Measurements from ENCODE around the gene DGAT2. TPM values are rescaled to one million over a fixed set of nuclear protein-coding genes. Genes with fewer than 3 reads are reported as not detected.

The DGAT2 gene
- total RNA-seq, 2 donors from 2014 or later: 9.3 to 38.6 TPM

DNA sequence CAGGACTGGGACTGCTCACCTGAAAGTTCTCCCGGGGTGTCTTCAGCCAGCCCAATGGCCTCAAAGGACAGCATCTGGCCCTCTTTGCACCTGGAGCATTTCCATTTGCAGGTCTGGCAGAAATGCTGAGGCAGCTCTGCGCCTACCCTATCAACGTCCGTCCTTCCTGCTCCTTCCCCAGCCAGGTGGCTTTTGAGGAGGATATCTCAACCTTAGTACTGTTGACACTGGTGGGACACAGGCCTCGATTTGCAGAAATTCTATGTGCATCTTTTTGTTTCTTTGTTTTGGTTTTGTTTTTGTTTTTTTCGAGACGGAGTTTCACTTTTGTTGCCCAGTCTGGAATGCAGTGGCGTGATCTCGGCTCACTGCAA is 45.9 kb upstream of the DGAT2 start:
- Histone ChIP-seq H3K4me1 (no peaks in the 10 kb centered on the region), H3K27ac (no peak overlapping the region), H3K36me3 (replicated peaks in 1 of 2; ENCODE audit: insufficient read depth in 1 of 2, low read depth in 2 of 2) (no peaks in the 10 kb centered on the region), H3K9me3 (no peaks in the 10 kb centered on the region), H3K27me3 (no peaks in the 10 kb centered on the region), H3K4me3 (no peak overlapping the region)
- intact Hi-C loops (cut with DNase I): no loop called here
- TF ChIP-seq, protein P1, sequence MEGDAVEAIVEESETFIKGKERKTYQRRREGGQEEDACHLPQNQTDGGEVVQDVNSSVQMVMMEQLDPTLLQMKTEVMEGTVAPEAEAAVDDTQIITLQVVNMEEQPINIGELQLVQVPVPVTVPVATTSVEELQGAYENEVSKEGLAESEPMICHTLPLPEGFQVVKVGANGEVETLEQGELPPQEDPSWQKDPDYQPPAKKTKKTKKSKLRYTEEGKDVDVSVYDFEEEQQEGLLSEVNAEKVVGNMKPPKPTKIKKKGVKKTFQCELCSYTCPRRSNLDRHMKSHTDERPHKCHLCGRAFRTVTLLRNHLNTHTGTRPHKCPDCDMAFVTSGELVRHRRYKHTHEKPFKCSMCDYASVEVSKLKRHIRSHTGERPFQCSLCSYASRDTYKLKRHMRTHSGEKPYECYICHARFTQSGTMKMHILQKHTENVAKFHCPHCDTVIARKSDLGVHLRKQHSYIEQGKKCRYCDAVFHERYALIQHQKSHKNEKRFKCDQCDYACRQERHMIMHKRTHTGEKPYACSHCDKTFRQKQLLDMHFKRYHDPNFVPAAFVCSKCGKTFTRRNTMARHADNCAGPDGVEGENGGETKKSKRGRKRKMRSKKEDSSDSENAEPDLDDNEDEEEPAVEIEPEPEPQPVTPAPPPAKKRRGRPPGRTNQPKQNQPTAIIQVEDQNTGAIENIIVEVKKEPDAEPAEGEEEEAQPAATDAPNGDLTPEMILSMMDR (IDR thresholded peaks at IDR 0.05): no peak
- TF ChIP-seq POLR2A (IDR thresholded peaks at IDR 0.05): no peak
- no peak for DNase-seq
- ATAC-seq: no peak
- WGBS, 2 donors: 69 to 82% methylated on average over 9 of the region's 9 CpGs

DNA sequence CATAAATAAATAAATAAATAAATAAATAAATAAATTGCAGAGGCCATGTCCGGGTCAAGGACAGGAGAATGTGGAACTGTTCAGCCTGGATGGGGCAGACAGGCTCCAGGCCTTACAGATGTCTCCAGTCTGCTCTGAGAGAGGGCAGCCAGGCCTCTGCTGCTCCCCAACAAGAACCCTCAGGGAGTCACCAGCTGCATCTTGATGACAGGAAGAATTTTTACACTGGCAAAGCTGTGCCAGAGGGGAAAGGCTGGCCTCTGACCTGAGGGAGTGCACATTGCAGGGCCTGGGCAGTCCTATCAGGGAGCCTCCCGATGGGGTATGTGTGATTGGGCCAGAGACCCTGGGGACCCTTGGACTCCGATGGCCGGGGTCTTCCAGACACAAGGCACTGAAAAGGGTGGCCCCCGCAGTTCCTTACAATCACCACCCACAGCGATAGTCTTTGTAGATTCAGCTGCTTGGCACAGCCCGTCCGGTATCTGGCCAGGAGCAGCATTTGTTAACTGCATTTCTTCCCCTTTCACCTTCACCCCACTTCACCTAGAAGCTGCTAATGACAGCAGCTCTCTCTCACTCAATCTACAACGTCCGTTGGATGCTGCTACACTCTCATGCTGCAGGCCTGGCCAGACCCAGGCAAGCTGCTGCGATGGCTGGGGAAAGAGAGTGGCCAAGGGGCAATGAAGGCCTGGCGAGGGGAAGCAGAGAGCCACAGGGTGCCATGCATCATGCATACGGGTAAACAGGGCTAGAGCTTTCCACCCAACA is 42.8 kb upstream of the DGAT2 start:
- H3K27ac ChIP-seq: no peak overlapping the region
- no peak for ATAC-seq
- H3K4me1 ChIP-seq: no peaks in the 10 kb centered on the region
- peak in 1 of 4 donors; percentile 15 for DNase-seq
- H3K27me3 ChIP-seq: no peaks in the 10 kb centered on the region
- no peaks in the 10 kb centered on the region for H3K36me3 ChIP-seq (replicated peaks in 1 of 2; ENCODE audit: insufficient read depth in 1 of 2, low read depth in 2 of 2)
- TF ChIP-seq POLR2A (IDR thresholded peaks at IDR 0.05): no peak
- TF ChIP-seq, protein P1 (IDR thresholded peaks at IDR 0.05): no peak
- H3K9me3 ChIP-seq: no peaks in the 10 kb centered on the region
- WGBS, 2 donors: 48 to 55% methylated on average over 9 to 13 of the region's 13 CpGs
- H3K4me3 ChIP-seq: no peak overlapping the region
- intact Hi-C loops (cut with DNase I): no loop called here

DNA sequence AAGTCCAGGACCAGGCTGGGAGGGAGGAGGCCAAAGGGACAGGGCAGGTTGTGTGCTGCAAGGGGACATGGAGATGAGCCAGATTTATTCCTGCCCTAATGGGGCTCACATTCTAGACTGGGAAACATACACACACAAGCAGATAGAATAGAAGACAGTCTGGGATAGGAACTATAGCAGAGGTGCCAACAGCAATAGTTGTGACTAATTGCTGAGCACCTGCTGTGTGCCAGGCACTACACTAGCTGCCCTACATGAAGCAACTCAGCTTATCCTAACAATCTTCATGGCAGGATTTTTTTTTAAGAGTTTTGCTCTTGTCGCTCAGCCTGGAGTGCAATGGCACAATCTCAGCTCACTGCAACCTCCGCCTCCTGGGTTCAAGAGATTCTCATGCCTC is 39.6 kb upstream of the DGAT2 start:
- no peaks in the 10 kb centered on the region for H3K4me1 ChIP-seq
- H3K27me3 ChIP-seq: no peaks in the 10 kb centered on the region
- H3K27ac ChIP-seq: no peak overlapping the region
- no peak for DNase-seq
- no peaks in the 10 kb centered on the region for H3K36me3 ChIP-seq (replicated peaks in 1 of 2; ENCODE audit: insufficient read depth in 1 of 2, low read depth in 2 of 2)
- no peak for ATAC-seq
- H3K9me3 ChIP-seq: no peaks in the 10 kb centered on the region
- H3K4me3 ChIP-seq: no peak overlapping the region
- no peak for TF ChIP-seq POLR2A (IDR thresholded peaks at IDR 0.05)
- TF ChIP-seq, protein P1 (IDR thresholded peaks at IDR 0.05): no peak
- 94 to 100% methylated on average over 2 of the region's 2 CpGs for WGBS, 2 donors
- intact Hi-C loops (cut with DNase I): no loop called here

DNA sequence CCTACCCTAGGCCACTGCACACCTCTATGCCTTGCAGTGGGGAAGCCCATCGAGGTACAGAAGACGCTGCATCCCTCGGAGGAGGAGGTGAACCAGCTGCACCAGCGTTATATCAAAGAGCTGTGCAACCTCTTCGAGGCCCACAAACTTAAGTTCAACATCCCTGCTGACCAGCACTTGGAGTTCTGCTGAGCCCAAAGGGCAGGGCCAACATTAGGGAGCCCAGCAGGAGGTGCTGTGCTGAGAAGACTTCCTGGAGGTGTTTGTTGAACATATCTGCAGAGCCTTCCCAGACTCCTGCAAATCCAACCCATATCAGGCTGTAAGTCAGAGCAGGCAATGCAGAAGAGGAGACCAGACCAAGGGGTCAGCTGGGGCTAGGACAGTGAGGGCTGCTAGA is 37.5 kb upstream of the DGAT2 start:
- WGBS, 2 donors: 88 to 95% methylated on average over 5 of the region's 5 CpGs
- H3K9me3 ChIP-seq: no peaks in the 10 kb centered on the region
- no peak overlapping the region for H3K27ac ChIP-seq
- intact Hi-C loops (cut with DNase I): no loop called here
- TF ChIP-seq POLR2A (IDR thresholded peaks at IDR 0.05): no peak
- TF ChIP-seq, protein P1 (IDR thresholded peaks at IDR 0.05): no peak
- no peak for ATAC-seq
- no peak for DNase-seq
- H3K36me3 ChIP-seq (replicated peaks in 1 of 2; ENCODE audit: insufficient read depth in 1 of 2, low read depth in 2 of 2): no peaks in the 10 kb centered on the region
- no peaks in the 10 kb centered on the region for H3K27me3 ChIP-seq
- H3K4me3 ChIP-seq: no peak overlapping the region
- no peaks in the 10 kb centered on the region for H3K4me1 ChIP-seq

DNA sequence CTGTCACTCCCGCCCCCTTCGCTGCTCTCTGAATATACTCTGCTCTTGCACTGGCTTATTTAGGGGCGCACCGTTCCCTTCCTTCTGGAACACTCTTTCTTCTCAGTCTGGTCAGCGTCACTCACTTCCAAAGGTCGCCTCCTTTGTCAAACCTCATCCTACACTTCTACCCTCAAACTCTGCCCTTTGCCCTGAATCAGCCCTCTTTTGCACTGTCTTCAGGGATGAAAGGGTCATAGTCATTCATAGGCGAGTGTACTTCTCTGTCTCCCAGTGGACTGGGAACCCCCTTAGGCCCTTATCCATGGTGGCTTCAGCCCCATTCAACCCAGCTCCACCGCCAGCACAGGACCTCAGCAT is 35.5 kb upstream of the DGAT2 start:
- no peak overlapping the region for H3K27ac ChIP-seq
- ATAC-seq (no peak), DNase-seq (no peak)
- 92 to 94% methylated on average over 8 of the region's 8 CpGs for WGBS, 2 donors
- H3K9me3 ChIP-seq: no peaks in the 10 kb centered on the region
- no peak for TF ChIP-seq POLR2A (IDR thresholded peaks at IDR 0.05)
- TF ChIP-seq, protein P1 (IDR thresholded peaks at IDR 0.05): no peak
- no peak overlapping the region for H3K4me3 ChIP-seq
- H3K27me3 ChIP-seq: no peaks in the 10 kb centered on the region
- no peaks in the 10 kb centered on the region for H3K4me1 ChIP-seq
- intact Hi-C loops (cut with DNase I): no loop called here
- H3K36me3 ChIP-seq (replicated peaks in 1 of 2; ENCODE audit: insufficient read depth in 1 of 2, low read depth in 2 of 2): no peaks in the 10 kb centered on the region

All from body of pancreas (tissue), 4 donors.